GM12878 (cell line): ENCODE results near the gene THAP7. TPM values are rescaled to one million over a fixed set of nuclear protein-coding genes. Genes with fewer than 3 reads are reported as not detected.

Experiments used
- ATAC-seq: fragments of 200-7000 bp; cut with Tn5 transposase; 3 replicates; pipeline ENCODE4 v1.9.1; 2020; ENCODE audit warnings: mild to moderate bottlenecking, moderate library complexity
- BruUV-seq: library from RNA; stranded (reverse); fragments of 400-500 nt; replicated peaks from 2 replicates; lab custom pipeline; 2021; lab: Mats Ljungman, UMichigan
- CTCF ChIA-PET: fragments of 300-600 bp; sonication (Branson Sonifier 250); formaldehyde crosslinking; extraction: SDS; loops from one replicate; lab custom pipeline; 2021; ENCODE audit warnings: inconsistent platforms; lab: Yijun Ruan, JAX
- POLR2A ChIA-PET: fragments of 350-600 bp; formaldehyde crosslinking; extraction: SDS; loops from one replicate; lab custom pipeline; 2021; ENCODE audit warnings: inconsistent platforms; lab: Charles Lee
- RAD21 ChIA-PET: fragments of 300-600 bp; sonication (Branson Sonifier 250); formaldehyde crosslinking; loops from one replicate; lab custom pipeline; 2023; ENCODE audit warnings: antibody characterized with exemption; ENCODE audit not compliant: unreplicated experiment; lab: Charles Lee
- SMC1A ChIA-PET: fragments of 300-600 bp; sonication (Branson Sonifier 250); formaldehyde crosslinking; loops from one replicate; lab custom pipeline; 2023; ENCODE audit not compliant: unreplicated experiment, uncharacterized antibody; lab: Charles Lee
- DNase-seq: peaks from one replicate; pipeline ENCODE4 v3.0.0-alpha.2; 2011; ENCODE audit warnings: low read depth, low spot score
- FAIRE-seq: peaks from 3 replicates; lab custom pipeline; 2011; peaks lifted over from hg19 to GRCh38; lab: Jason Lieb, UNC
- H2AFZ ChIP-seq: 2 replicates; pipeline ENCODE4 v1.6.0; 2011; ENCODE audit warnings: low read depth, low read length, control low read depth; ENCODE audit not compliant: control insufficient read depth
- H3K27ac ChIP-seq: 2 replicates; pipeline ENCODE4 v1.5.1; 2011; ENCODE audit warnings: control low read depth; ENCODE audit not compliant: control insufficient read depth, insufficient read depth
- H3K27me3 ChIP-seq, 2 experiments: replicated peaks in 1 of 2; 2 replicates each; pipeline versions ENCODE4 v1.6.0 to v1.6.1; 2011; ENCODE audit warnings: low read length in 1 of 2; ENCODE audit not compliant: control insufficient read depth in 2 of 2, insufficient read depth in 2 of 2
- H3K36me3 ChIP-seq, 2 experiments: 2 replicates each; pipeline ENCODE4 v1.5.1; 2011; ENCODE audit warnings: low read length in 1 of 2; ENCODE audit not compliant: control insufficient read depth in 2 of 2, insufficient read depth in 2 of 2
- H3K4me1 ChIP-seq: 2 replicates; pipeline ENCODE4 v1.6.1; 2011; ENCODE audit warnings: mild to moderate bottlenecking, low read length, moderate library complexity, mixed read lengths; ENCODE audit not compliant: control insufficient read depth, insufficient read depth
- H3K4me2 ChIP-seq: 2 replicates; pipeline ENCODE4 v1.6.0; 2011; ENCODE audit warnings: control low read depth; ENCODE audit not compliant: control insufficient read depth, insufficient read depth
- H3K4me3 ChIP-seq: fragments of 200-600 bp; sonication (generic); 2 replicates; pipeline ENCODE4 v1.5.1; 2016
- H3K79me2 ChIP-seq: 2 replicates; pipeline ENCODE4 v1.6.0; 2011; ENCODE audit warnings: low read length; ENCODE audit not compliant: control insufficient read depth, insufficient read depth
- H3K9ac ChIP-seq: 2 replicates; pipeline ENCODE4 v1.8.0; 2011; ENCODE audit warnings: low read length, control low read depth, mixed read lengths; ENCODE audit not compliant: control insufficient read depth, insufficient read depth
- H3K9me3 ChIP-seq: replicated peaks from 3 replicates; pipeline ENCODE4 v1.5.1; 2011; ENCODE audit warnings: mild to moderate bottlenecking, low read length; ENCODE audit not compliant: control insufficient read depth, insufficient read depth
- H4K20me1 ChIP-seq: 2 replicates; pipeline ENCODE4 v1.6.0; 2011; ENCODE audit not compliant: control insufficient read depth, insufficient read depth
- BCL11A ChIP-seq: IDR thresholded peaks from 2 replicates; pipeline ENCODE4 v1.6.1; 2011; ENCODE audit warnings: low read depth, low read length
- CTCF ChIP-seq, 3 experiments: IDR thresholded peaks in 2 of 3; conservative IDR thresholded peaks in 1 of 3; 2 replicates each; pipeline ENCODE4 v1.5.1; 2011; ENCODE audit warnings: low read depth in 3 of 3, low read length in 3 of 3, mild to moderate bottlenecking in 3 of 3, control low read depth in 2 of 3, moderate library complexity in 2 of 3, inconsistent platforms in 1 of 3, mixed read lengths in 1 of 3; ENCODE audit not compliant: control insufficient read depth in 2 of 3, insufficient read depth in 1 of 3; ENCODE audit errors: extremely low read depth in 1 of 3
- IKZF2 ChIP-seq, 2 experiments: fragments of 450-650 bp; IDR thresholded peaks; 2 replicates each; pipeline ENCODE4 v1.6.1; 2017; ENCODE audit warnings: mild to moderate bottlenecking in 2 of 2, moderate library complexity in 2 of 2
- NR2F1 ChIP-seq: fragments of 450-650 bp; conservative IDR thresholded peaks from 2 replicates; pipeline ENCODE4 v1.6.1; 2017; ENCODE audit warnings: mild to moderate bottlenecking
- PAX8 ChIP-seq: fragments of 450-650 bp; IDR thresholded peaks from 2 replicates; pipeline ENCODE4 v1.6.1; 2017; ENCODE audit warnings: mild to moderate bottlenecking, moderate library complexity
- RBBP5 ChIP-seq: fragments of 200-600 bp; sonication (generic); conservative IDR thresholded peaks from 2 replicates; pipeline ENCODE4 v1.6.1; 2016
- RELA ChIP-seq: fragments of 450-650 bp; IDR thresholded peaks from 2 replicates; pipeline ENCODE4 v1.8.0; 2014; ENCODE audit warnings: borderline replicate concordance; ENCODE audit not compliant: partially characterized antibody
- RUNX3 ChIP-seq: IDR thresholded peaks from 2 replicates; pipeline ENCODE4 v1.6.1; 2012; ENCODE audit warnings: low read length, inconsistent platforms
- SMAD5 ChIP-seq: IDR thresholded peaks from 2 replicates; pipeline ENCODE4 v1.6.1; 2016; ENCODE audit warnings: antibody characterized with exemption, low read depth
- SP1 ChIP-seq: IDR thresholded peaks from one replicate; pipeline ENCODE4 v1.6.1; 2011; ENCODE audit warnings: low read depth, low read length
- STAT1 ChIP-seq: fragments of 450-650 bp; conservative IDR thresholded peaks from 2 replicates; pipeline ENCODE4 v1.6.1; 2014; ENCODE audit warnings: antibody characterized with exemption, mild to moderate bottlenecking
- TBL1XR1 ChIP-seq: IDR thresholded peaks from 2 replicates; pipeline ENCODE4 v1.6.1; 2012; ENCODE audit warnings: low read depth, low read length, improper control_type of control experiment
- USF2 ChIP-seq: IDR thresholded peaks from 2 replicates; pipeline ENCODE4 v1.6.1; 2011; ENCODE audit warnings: low read depth, low read length, improper control_type of control experiment, borderline replicate concordance
- ZBTB40 ChIP-seq: fragments of 450-650 bp; IDR thresholded peaks from 2 replicates; pipeline ENCODE4 v1.6.1; 2016; ENCODE audit warnings: mild to moderate bottlenecking, moderate library complexity, borderline replicate concordance
- ZNF207 ChIP-seq: fragments of 450-650 bp; IDR thresholded peaks from 2 replicates; pipeline ENCODE4 v1.6.1; 2014; ENCODE audit warnings: antibody characterized with exemption, mild to moderate bottlenecking, borderline replicate concordance
- ZNF24 ChIP-seq: fragments of 450-650 bp; IDR thresholded peaks from 2 replicates; pipeline ENCODE4 v1.6.1; 2017; ENCODE audit warnings: antibody characterized with exemption, mild to moderate bottlenecking
- WGBS: methylation state at CpG from one replicate; pipeline ENCODE4 v1.1.6; 2016; ENCODE audit warnings: low lambda C conversion rate; ENCODE audit not compliant: insufficient replicate concordance, insufficient coverage; ENCODE audit errors: missing lambda C conversion rate; 5-methylcytosine and 5-hydroxymethylcytosine counted together
- in situ Hi-C: fragments of 300-500 bp; cut with MboI; formaldehyde crosslinking; loops from 9 replicates; pipeline ENCODE4 v1.14.3; 2018; ENCODE audit warnings: mixed read lengths
- intact Hi-C: fragments of 100-400 bp; cut with micrococcal nuclease; formaldehyde crosslinking; loops from one replicate; pipeline ENCODE4 v1.14.2; 2022; ENCODE audit not compliant: unreplicated experiment
- polyA plus RNA-seq, 11 experiments: library from polyadenylated mRNA; depleted of rRNA in 4 of 11; unstranded in 6 of 11; stranded (reverse) in 5 of 11; fragments of >200 nt; fragmentation: Nextera tagmentation in 4 of 11; fragmentation: Illumina TruSeq in 1 of 11; extraction: Ambion mirVana in 4 of 11; extraction: Trizol in 1 of 11; gene quantifications; 1 replicate in 1 of 11; 2 replicates in 10 of 11; pipeline versions ENCODE4 v1.2.1 to v1.2.3, GENCODE V29; 2011 to 2016; ENCODE audit warnings: inconsistent platforms in 2 of 11, missing spikeins in 2 of 11, low read depth in 1 of 11
- total RNA-seq, 4 experiments: library from RNA; depleted of rRNA in 3 of 4; stranded (reverse); fragments of >200 nt in 3 of 4; fragmentation: Illumina TruSeq in 1 of 4; extraction: Trizol in 1 of 4; gene quantifications; 2 replicates each; pipeline versions ENCODE4 v1.2.1 to v1.2.3, GENCODE V29; 2013 to 2021

The THAP7 gene
- total and polyA plus RNA-seq, 10 of the 15 experiments (the other 5 are each of a cell fraction or from before 2014, with no cell fraction given) = 0.66 to 58.3 (median 26.3) TPM

GRCh38 chr22:20951932-20952380 is 50.0 kb downstream of the THAP7 start:
- Histone ChIP-seq H3K4me2 (no peak overlapping the region), H3K9ac (no peak overlapping the region), H3K9me3 (no peaks in the 10 kb centered on the region), H3K4me3 (no peak overlapping the region), H3K4me1 (no peaks in the 10 kb centered on the region), H3K27ac (no peak overlapping the region), H3K27me3 (no peaks in the 10 kb centered on the region; a peak in 1 of 4 replicates), H3K36me3 (peaks cover 19 to 41% of the 10 kb centered on the region in 2 experiments), H4K20me1 (peaks cover 2% of the 10 kb centered on the region), H2AFZ (no peak overlapping the region), H3K79me2 (peaks cover 18% of the 10 kb centered on the region)
- CTCF ChIA-PET = interaction anchor here (1.4 kb wide), 1 partner anchor 9 kb away, joined by 6 read pairs; no protein-coding TSS in a partner anchor
- POLR2A ChIA-PET = interaction anchor here (0.6 kb wide), 2 partner anchors 25 to 1328 kb away, joined by 3 to 4 read pairs; no protein-coding TSS in a partner anchor
- in situ Hi-C loops (no loop called here), intact Hi-C loops (no loop called here)
- no peak for ATAC-seq
- TF ChIP-seq ZBTB40 (no peak), USF2 (no peak), TBL1XR1 (no peak), SP1 (no peak), RUNX3 (no peak), CTCF (IDR thresholded peaks at IDR 0.05 in 2 of 3, conservative IDR thresholded peaks at IDR 0.05 in 1 of 3; ENCODE audit: control insufficient read depth in 2 of 3, extremely low read depth in 1 of 3, insufficient read depth in 1 of 3, low read depth in 3 of 3, low read length in 3 of 3) (no peak), ZNF24 (no peak), SMAD5 (no peak), ZNF207 (no peak), RELA (no peak), STAT1 (no peak), RBBP5 (no peak), BCL11A (no peak), NR2F1 (no peak), PAX8 (no peak), IKZF2 (IDR thresholded peaks at IDR 0.05) (no peak)
- no TSS peak for BruUV-seq
- no peak for DNase-seq
- 89% methylated on average over 8 of the region's 8 CpGs for WGBS
- FAIRE-seq = no peak
- SMC1A ChIA-PET = interaction anchor here (0.9 to 1.8 kb wide), 2 partner anchors 14 to 66 kb away, joined by 3 read pairs; no protein-coding TSS in a partner anchor
- RAD21 ChIA-PET = no interaction called here
